Adrenal gland (tissue), 12 donors: ENCODE data around the gene LSM10. TPM values are rescaled to one million over a fixed set of nuclear protein-coding genes. Genes with fewer than 3 reads are reported as not detected.

Experiments used
- DNase-seq, 7 donors: peaks; one replicate each; pipeline ENCODE4 v3.0.0-alpha.2; 2019 to 2020
- H3K27ac ChIP-seq, 5 donors: fragments of 200-600 bp; sonication (generic) in 4 of 5; 1 replicate in 3 of 5; 2 replicates in 2 of 5; pipeline versions ENCODE4 v1.5.1 to v1.8.0; 2016 to 2020; ENCODE audit warnings: mild to moderate bottlenecking in 1 of 5
- H3K27me3 ChIP-seq: fragments of 200-600 bp; 2 replicates; pipeline ENCODE4 v1.8.0; 2021
- H3K36me3 ChIP-seq, 2 donors: fragments of 200-600 bp; replicated peaks in 1 of 2; 1 replicate in 1 of 2; 2 replicates in 1 of 2; pipeline versions ENCODE4 v1.5.1 to v1.8.0; 2018 to 2022
- H3K4me1 ChIP-seq, 2 donors: fragments of 200-600 bp; replicated peaks in 1 of 2; 1 replicate in 1 of 2; 2 replicates in 1 of 2; pipeline versions ENCODE4 v1.5.1 to v1.8.0; 2018 to 2021
- H3K4me3 ChIP-seq, 4 donors: fragments of 200-600 bp; sonication (generic) in 3 of 4; one replicate each; pipeline ENCODE4 v1.5.1; 2016 to 2018
- H3K9me3 ChIP-seq, 3 donors: fragments of 200-600 bp; sonication (generic) in 1 of 3; replicated peaks in 1 of 3; 1 replicate in 2 of 3; 2 replicates in 1 of 3; pipeline versions ENCODE4 v1.5.1 to v1.8.0; 2016 to 2021
- CTCF ChIP-seq, 6 experiments: fragments of 450-650 bp in 4 of 6; fragments of 200-600 bp in 2 of 6; sonication (generic) in 1 of 6; IDR thresholded peaks; 1 replicate in 5 of 6; 2 replicates in 1 of 6; pipeline versions ENCODE4 v1.5.1 to v1.8.0; 2016 to 2021; ENCODE audit warnings: antibody characterized with exemption in 6 of 6, mild to moderate bottlenecking in 2 of 6, moderate library complexity in 1 of 6
- POLR2A ChIP-seq, 2 donors: fragments of 450-650 bp; IDR thresholded peaks; one replicate each; pipeline ENCODE4 v1.6.1; 2017; ENCODE audit warnings: antibody characterized with exemption in 2 of 2, mild to moderate bottlenecking in 2 of 2, moderate library complexity in 1 of 2
- WGBS, 4 donors: extraction: QIAGEN DNeasy Blood & Tissue Kit in 2 of 4; methylation state at CpG; one replicate each; pipeline versions ENCODE4 v1.1.5 to v1.1.7; 2013 to 2017; 5-methylcytosine and 5-hydroxymethylcytosine counted together
- intact Hi-C, 2 donors: fragments of 100-400 bp; cut with DNase I; formaldehyde crosslinking; loops; one replicate each; pipeline versions ENCODE4 v1.14.1 to v1.15.0; 2022 to 2023
- polyA plus RNA-seq, 3 donors: library from polyadenylated mRNA; stranded (reverse); fragments of 200-250 nt in 2 of 3; fragments of 350-450 nt in 1 of 3; fragmentation: Illumina TruSeq in 1 of 3; extraction: RNeasy Lipid Tissue Mini Kit (QIAGEN cat#74804) in 1 of 3; gene quantifications; one replicate each; pipeline ENCODE4 v1.2.3, GENCODE V29; 2013 to 2014
- total RNA-seq, 9 donors: library from RNA; depleted of rRNA in 4 of 9; stranded (reverse); fragments of >200 nt in 4 of 9; fragments of 120-200 nt in 1 of 9; fragmentation: NEBNext Ultra II Directional in 1 of 9; extraction: Animal tissue kit (Norgen Biotek cat#: 25700) in 1 of 9; gene quantifications; one replicate each; pipeline versions ENCODE4 v1.1.0 to v1.2.4, GENCODE V29; 2013 to 2023
- donor health status: healthy with polysubstance abuse.
- donor health status: Bipolar disorder and iron deficiency.
- donor health status: DM: yes; HTN: yes; CAD: no.
- donor health status: DM: no; HTN: no; CAD: no.
- donor health status: DM: no; HTN: no; CAD: no.
- donor health status: DM: yes; HTN: yes; CAD: no.

Gene LSM10
- total and polyA plus RNA-seq, 12 donors = 13.2 to 48.7 (median 34.9) TPM

- Histone ChIP-seq H3K4me1 (peaks cover 0 to 21% of the 10 kb centered on the region in 2 donors), H3K27me3 (no peaks in the 10 kb centered on the region), H3K9me3 (no peaks in the 10 kb centered on the region), H3K36me3 (peaks cover 0 to 11% of the 10 kb centered on the region in 2 donors), H3K4me3 (no peak overlapping the region), H3K27ac (peak overlapping the region in 2 of 5 donors; percentile 66 to 76)
- TF ChIP-seq POLR2A (IDR thresholded peaks at IDR 0.05) = no peak
- no peak for TF ChIP-seq CTCF (IDR thresholded peaks at IDR 0.05)
- DNase-seq = peak; percentile 48 to 84 (median 60)
- 50 to 71% (median 59%) methylated on average over 1 of the region's 1 CpG for WGBS, 4 donors
- intact Hi-C loops = loop anchor here in 1 of 2 donors (10.0 kb wide), 1 partner anchor 61 kb away; the partner anchor contains the start of gene SH3D21
Observed at GRCh38 chr1:36365381-36365780, 32.3 kb downstream of the LSM10 start.

DNA sequence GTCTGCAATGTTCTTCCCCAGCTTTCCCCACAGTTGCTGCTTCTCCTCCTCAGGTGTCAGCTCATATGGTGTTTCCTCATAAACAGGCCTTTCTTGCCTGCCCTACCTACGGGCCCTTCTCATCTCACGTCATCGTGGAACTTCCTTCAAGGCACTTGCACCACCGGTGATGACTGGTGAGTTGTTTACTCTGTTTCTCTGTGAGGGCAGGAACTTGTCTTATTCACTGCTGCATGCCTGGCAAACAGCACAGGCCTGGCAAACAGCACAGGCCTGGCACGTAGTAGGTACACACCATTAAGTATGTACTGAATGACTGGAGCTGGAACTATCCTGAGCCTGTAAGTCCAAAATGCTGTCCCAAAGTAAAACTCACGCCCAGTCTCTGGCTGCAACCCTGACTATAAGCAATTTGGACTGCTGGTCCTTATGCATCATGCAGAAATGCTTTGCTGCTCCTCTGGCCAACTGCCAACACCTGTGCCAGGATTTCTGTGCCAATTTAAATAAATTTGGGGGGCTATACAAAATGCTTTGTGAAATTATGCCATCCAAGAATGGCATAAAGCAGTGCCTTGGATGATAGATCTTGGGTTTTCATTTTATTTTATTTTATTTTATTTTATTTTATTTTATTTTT lies 37.7 kb downstream of the LSM10 start:
- Histone ChIP-seq H3K9me3 (no peaks in the 10 kb centered on the region), H3K36me3 (peaks cover 0 to 28% of the 10 kb centered on the region in 2 donors), H3K4me1 (peaks cover 0 to 8% of the 10 kb centered on the region in 2 donors), H3K4me3 (no peak overlapping the region), H3K27me3 (no peaks in the 10 kb centered on the region), H3K27ac (no peak overlapping the region)
- TF ChIP-seq POLR2A (IDR thresholded peaks at IDR 0.05) (no peak), CTCF (IDR thresholded peaks at IDR 0.05) (no peak)
- intact Hi-C loops = loop anchor here in 1 of 2 donors (10.0 kb wide), 1 partner anchor 55 kb away; the partner anchor contains the start of gene SH3D21
- WGBS, 4 donors = 83 to 92% (median 89%) methylated on average over 6 of the region's 6 CpGs
- DNase-seq = no peak

GRCh38 chr1:36359383-36359782 lies 38.3 kb downstream of the LSM10 start:
- Histone ChIP-seq H3K4me1 (peaks cover 0 to 4% of the 10 kb centered on the region in 2 donors), H3K27me3 (no peaks in the 10 kb centered on the region), H3K27ac (no peak overlapping the region), H3K4me3 (no peak overlapping the region), H3K36me3 (peaks cover 0 to 34% of the 10 kb centered on the region in 2 donors), H3K9me3 (no peaks in the 10 kb centered on the region)
- DNase-seq = no peak
- intact Hi-C loops = no loop called here
- WGBS, 4 donors = 95 to 98% (median 97%) methylated on average over 4 to 5 of the region's 5 CpGs
- no peak for TF ChIP-seq CTCF (IDR thresholded peaks at IDR 0.05)
- TF ChIP-seq POLR2A (IDR thresholded peaks at IDR 0.05) = no peak

DNA sequence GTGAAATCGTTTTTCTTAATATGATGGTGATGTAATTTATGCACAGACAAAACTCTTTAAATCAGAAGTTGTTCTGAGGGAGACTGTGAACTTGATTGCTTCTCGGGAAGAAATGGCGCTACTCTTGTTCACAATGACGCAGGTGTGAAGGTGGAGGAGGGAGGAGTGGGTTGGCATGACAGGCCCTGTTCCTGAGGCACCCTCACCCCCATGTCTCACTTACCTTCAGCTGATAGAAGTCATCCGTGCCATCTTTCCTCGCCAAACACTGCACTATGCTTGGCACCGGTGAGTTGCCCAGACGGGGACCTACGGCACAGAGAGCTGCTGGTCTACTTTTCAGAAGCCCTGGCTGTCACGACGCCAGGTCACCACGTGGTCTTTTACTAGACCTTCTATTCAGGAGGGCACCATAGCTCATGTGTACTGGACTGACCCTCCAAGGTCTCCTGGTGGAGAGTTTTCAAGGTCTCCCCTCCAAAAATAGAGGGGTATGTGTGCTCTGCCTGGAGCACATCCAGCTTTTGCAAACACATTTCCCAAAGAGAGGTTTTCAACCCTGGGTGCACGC lies 39.1 kb downstream of the LSM10 start:
- 75% methylated on average over 12 to 13 of the region's 13 CpGs for WGBS, 4 donors
- Histone ChIP-seq H3K36me3 (peaks cover 0 to 42% of the 10 kb centered on the region in 2 donors), H3K4me1 (peaks cover 0 to 4% of the 10 kb centered on the region in 2 donors), H3K4me3 (no peak overlapping the region), H3K9me3 (no peaks in the 10 kb centered on the region), H3K27me3 (no peaks in the 10 kb centered on the region), H3K27ac (no peak overlapping the region)
- intact Hi-C loops = no loop called here
- DNase-seq = peak in 2 of 7 donors; percentile 28 to 44
- no peak for TF ChIP-seq CTCF (IDR thresholded peaks at IDR 0.05)
- no peak for TF ChIP-seq POLR2A (IDR thresholded peaks at IDR 0.05)
